MCF 10A (cell line): ENCODE measurements around the gene NCBP1. TPM values are rescaled to one million over a fixed set of nuclear protein-coding genes. Genes with fewer than 3 reads are reported as not detected.

Experiments used
- BruUV-seq: library from RNA; stranded (reverse); fragments of 400-500 nt; replicated peaks from 2 replicates; lab custom pipeline; 2021; lab: Mats Ljungman, UMichigan
- CTCF ChIA-PET: fragments of 300-600 bp; sonication (Branson Sonifier 250); formaldehyde crosslinking; extraction: SDS; loops from one replicate; lab custom pipeline; 2021; ENCODE audit warnings: antibody characterized with exemption, inconsistent platforms; lab: Yijun Ruan, JAX
- POLR2A ChIA-PET: fragments of 300-600, 350-650 bp; sonication (Branson Sonifier 250); formaldehyde crosslinking; extraction: SDS; loops from one replicate; lab custom pipeline; 2020; ENCODE audit warnings: antibody characterized with exemption, inconsistent platforms; lab: Yijun Ruan, JAX
- DNase-seq: peaks from one replicate; pipeline ENCODE4 v3.0.0-alpha.2; 2018; ENCODE audit not compliant: unreplicated experiment
- H3K27ac Mint-ChIP-seq: one replicate; pipeline ENCODE4 v1.8.0; 2022; ENCODE audit warnings: mild to moderate bottlenecking, low read depth, mixed read lengths; ENCODE audit not compliant: unreplicated experiment
- H3K27me3 Mint-ChIP-seq: one replicate; pipeline ENCODE4 v1.8.0; 2022; ENCODE audit warnings: mixed read lengths; ENCODE audit not compliant: insufficient read depth, unreplicated experiment
- H3K36me3 Mint-ChIP-seq: one replicate; pipeline ENCODE4 v1.8.0; 2022; ENCODE audit warnings: mild to moderate bottlenecking, moderate library complexity, mixed read lengths; ENCODE audit not compliant: insufficient read depth, unreplicated experiment
- H3K4me1 Mint-ChIP-seq: one replicate; pipeline ENCODE4 v1.8.0; 2022; ENCODE audit warnings: mixed read lengths; ENCODE audit not compliant: insufficient read depth, unreplicated experiment
- H3K4me3 Mint-ChIP-seq: one replicate; pipeline ENCODE4 v1.8.0; 2022; ENCODE audit warnings: mild to moderate bottlenecking, moderate library complexity, mixed read lengths; ENCODE audit not compliant: unreplicated experiment
- H3K9me3 Mint-ChIP-seq: one replicate; pipeline ENCODE4 v1.8.0; 2022; ENCODE audit warnings: mixed read lengths; ENCODE audit not compliant: unreplicated experiment
- intact Hi-C: fragments of 100-400 bp; cut with micrococcal nuclease; formaldehyde crosslinking; loops from 2 replicates; pipeline ENCODE4 v1.14.1; 2022
- total RNA-seq: library from RNA; stranded (reverse); gene quantifications from 2 replicates; pipeline ENCODE4 v1.2.3, GENCODE V29; 2022
- TF ChIP-seq, protein P1 (sequence below): fragments of 200-600 bp; IDR thresholded peaks from one replicate; pipeline ENCODE4 v1.8.0; 2022; ENCODE audit warnings: antibody characterized with exemption, mild to moderate bottlenecking; ENCODE audit not compliant: unreplicated experiment

Gene NCBP1
- total RNA-seq, 1 experiment from 2014 or later = 38.7 TPM

- Mint-ChIP-seq H3K36me3 (peaks cover 93% of the 10 kb centered on the region), H3K4me3 (no peak overlapping the region), H3K27me3 (no peaks in the 10 kb centered on the region), H3K27ac (no peak overlapping the region), H3K4me1 (no peaks in the 10 kb centered on the region), H3K9me3 (no peaks in the 10 kb centered on the region)
- ChIA-PET CTCF (no interaction called here), POLR2A (interaction anchor here (1.3 kb wide), 1 partner anchor 12 kb away, joined by 4 read pairs; no protein-coding TSS in a partner anchor)
- no peak for DNase-seq
- TF ChIP-seq, protein P1, sequence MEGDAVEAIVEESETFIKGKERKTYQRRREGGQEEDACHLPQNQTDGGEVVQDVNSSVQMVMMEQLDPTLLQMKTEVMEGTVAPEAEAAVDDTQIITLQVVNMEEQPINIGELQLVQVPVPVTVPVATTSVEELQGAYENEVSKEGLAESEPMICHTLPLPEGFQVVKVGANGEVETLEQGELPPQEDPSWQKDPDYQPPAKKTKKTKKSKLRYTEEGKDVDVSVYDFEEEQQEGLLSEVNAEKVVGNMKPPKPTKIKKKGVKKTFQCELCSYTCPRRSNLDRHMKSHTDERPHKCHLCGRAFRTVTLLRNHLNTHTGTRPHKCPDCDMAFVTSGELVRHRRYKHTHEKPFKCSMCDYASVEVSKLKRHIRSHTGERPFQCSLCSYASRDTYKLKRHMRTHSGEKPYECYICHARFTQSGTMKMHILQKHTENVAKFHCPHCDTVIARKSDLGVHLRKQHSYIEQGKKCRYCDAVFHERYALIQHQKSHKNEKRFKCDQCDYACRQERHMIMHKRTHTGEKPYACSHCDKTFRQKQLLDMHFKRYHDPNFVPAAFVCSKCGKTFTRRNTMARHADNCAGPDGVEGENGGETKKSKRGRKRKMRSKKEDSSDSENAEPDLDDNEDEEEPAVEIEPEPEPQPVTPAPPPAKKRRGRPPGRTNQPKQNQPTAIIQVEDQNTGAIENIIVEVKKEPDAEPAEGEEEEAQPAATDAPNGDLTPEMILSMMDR = no peak
- BruUV-seq = no TSS peak
- intact Hi-C loops = no loop called here
These were observed 38.8 kb downstream of the NCBP1 start for GRCh38 chr9:97672403-97672802.

- Mint-ChIP-seq H3K4me3 (no peak overlapping the region), H3K4me1 (no peaks in the 10 kb centered on the region), H3K36me3 (peaks cover 89% of the 10 kb centered on the region), H3K27me3 (no peaks in the 10 kb centered on the region), H3K27ac (no peak overlapping the region), H3K9me3 (no peaks in the 10 kb centered on the region)
- CTCF ChIA-PET = interaction anchor here (0.5 to 0.8 kb wide), 4 partner anchors 14 to 237 kb away, joined by 3 read pairs; no protein-coding TSS in a partner anchor
- intact Hi-C loops = no loop called here
- TF ChIP-seq, protein P1 = no peak
- POLR2A ChIA-PET = interaction anchor here (0.9 kb wide), 1 partner anchor 42 kb away, joined by 3 read pairs; no protein-coding TSS in a partner anchor
- BruUV-seq = no TSS peak
- DNase-seq = no peak
These were observed 40.3 kb downstream of the NCBP1 start for GRCh38 chr9:97673922-97674321.

DNA sequence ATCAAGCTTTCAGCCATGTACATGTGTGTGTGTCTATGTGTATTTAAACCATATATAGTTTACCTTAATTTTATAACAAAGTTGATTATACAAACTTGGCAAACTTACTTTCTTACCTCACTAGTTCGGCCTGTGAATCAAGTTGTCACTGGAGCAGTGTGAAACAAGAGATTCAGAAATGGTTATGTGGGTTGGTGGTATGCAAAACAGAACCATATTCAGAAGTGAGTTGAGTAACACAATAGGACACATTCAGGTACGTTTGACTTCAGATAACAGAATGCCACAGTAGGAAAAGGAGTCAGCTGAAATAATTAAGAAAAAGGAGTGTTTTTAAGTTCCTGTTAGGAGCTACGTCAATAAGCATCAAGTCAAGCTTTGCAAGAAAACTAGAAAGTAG is 42.0 kb downstream of the NCBP1 start:
- DNase-seq = no peak
- ChIA-PET CTCF (interaction anchor here (0.6 to 1.5 kb wide), 3 partner anchors 22 to 359 kb away, joined by 3 to 5 read pairs (median 4); no protein-coding TSS in a partner anchor), POLR2A (interaction anchor here (1.0 to 1.3 kb wide), 2 partner anchors 13 to 36 kb away, joined by 3 to 4 read pairs; no protein-coding TSS in a partner anchor)
- Mint-ChIP-seq H3K36me3 (peaks cover 89% of the 10 kb centered on the region), H3K4me3 (no peak overlapping the region), H3K4me1 (no peaks in the 10 kb centered on the region), H3K9me3 (no peaks in the 10 kb centered on the region), H3K27ac (no peak overlapping the region), H3K27me3 (no peaks in the 10 kb centered on the region)
- no TSS peak for BruUV-seq
- TF ChIP-seq, protein P1 = no peak
- intact Hi-C loops = no loop called here

GRCh38 chr9:97682242-97682641 is 48.6 kb downstream of the NCBP1 start:
- Mint-ChIP-seq H3K4me1 (no peaks in the 10 kb centered on the region), H3K27me3 (no peaks in the 10 kb centered on the region), H3K4me3 (no peak overlapping the region), H3K9me3 (no peaks in the 10 kb centered on the region), H3K36me3 (peaks cover 82% of the 10 kb centered on the region), H3K27ac (no peak overlapping the region)
- intact Hi-C loops = no loop called here
- DNase-seq = no peak
- TF ChIP-seq, protein P1 = no peak
- no TSS peak for BruUV-seq
- ChIA-PET CTCF (no interaction called here), POLR2A (no interaction called here)
